ENCODE data around the gene HOXA9.
A peak's percentile ranks its signal among the peaks of the same experiment; 100 is the strongest.

DNA sequence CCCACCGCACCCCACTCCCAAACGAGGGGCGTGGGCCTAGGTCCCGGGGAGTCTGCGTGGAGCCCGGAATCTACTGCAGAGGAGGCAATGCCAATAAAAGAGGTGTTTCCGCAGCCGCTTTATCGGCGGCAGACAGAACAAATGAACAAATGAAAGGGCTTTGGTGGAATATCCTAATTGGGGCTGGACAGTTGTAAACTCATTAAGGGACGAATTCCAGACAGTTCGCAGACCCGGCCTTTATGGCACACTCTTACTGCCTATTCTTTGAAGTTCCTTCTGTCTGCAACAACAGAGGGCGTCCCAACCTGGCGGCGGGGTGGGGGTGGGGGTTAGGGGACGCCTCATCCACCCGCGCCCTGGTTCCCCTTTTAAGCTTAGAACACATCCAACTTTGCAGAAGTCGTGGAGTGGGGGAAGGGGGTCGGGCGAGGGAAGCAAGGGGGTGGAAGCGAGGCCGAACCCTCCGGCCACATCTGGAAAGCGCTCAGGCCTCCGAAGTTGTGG, 4.1 kb downstream of the HOXA9 start:
- peak in 1 of 4 experiments; percentile 6 for TF ChIP-seq CTCF (IDR thresholded peaks at IDR 0.05)
- no peak for TF ChIP-seq POLR2A (IDR thresholded peaks at IDR 0.05)
